K562 (cell line): ENCODE results near the gene PPARD. TPM values are rescaled to one million over a fixed set of nuclear protein-coding genes. Genes with fewer than 3 reads are reported as not detected.

ENCODE experiments used
- ASH1L ChIP-seq: fragments of 450-650 bp; IDR thresholded peaks from 2 replicates; pipeline ENCODE4 v1.6.1; 2018; ENCODE audit warnings: borderline replicate concordance, mild to moderate bottlenecking, low read depth; ENCODE audit not compliant: partially characterized antibody
- BRD9 ChIP-seq: fragments of 450-650 bp; IDR thresholded peaks from 2 replicates; pipeline ENCODE4 v1.6.1; 2018; ENCODE audit warnings: low read depth; ENCODE audit not compliant: partially characterized antibody
- CHD4 ChIP-seq: fragments of 200-600 bp; sonication (generic); IDR thresholded peaks from 3 replicates; pipeline ENCODE4 v1.6.1; 2012; ENCODE audit warnings: low read depth, mild to moderate bottlenecking, mixed read lengths, low read length, inconsistent platforms; ENCODE audit not compliant: insufficient read depth, insufficient replicate concordance, poor library complexity, severe bottlenecking
- EP400 ChIP-seq: fragments of 450-650 bp; IDR thresholded peaks from 2 replicates; pipeline ENCODE4 v1.6.1; 2017; ENCODE audit warnings: antibody characterized with exemption, mild to moderate bottlenecking, moderate library complexity
- ESRRA ChIP-seq: fragments of 450-650 bp; IDR thresholded peaks from 2 replicates; pipeline ENCODE4 v1.6.1; 2014; ENCODE audit warnings: low read depth, mild to moderate bottlenecking, moderate library complexity, borderline replicate concordance
- EWSR1 ChIP-seq: fragments of 450-650 bp; IDR thresholded peaks from 2 replicates; pipeline ENCODE4 v1.6.1; 2018; ENCODE audit warnings: borderline replicate concordance, mild to moderate bottlenecking, low read depth, moderate library complexity; ENCODE audit not compliant: partially characterized antibody
- POLR2AphosphoS5 ChIP-seq: IDR thresholded peaks from 2 replicates; pipeline ENCODE4 v1.6.1; 2011; ENCODE audit warnings: mild to moderate bottlenecking, low read depth, low read length, moderate library complexity; ENCODE audit not compliant: control insufficient read depth, insufficient read depth
- PPARD ChIP-seq: fragments of 250-450 bp; sonication (Bioruptor Pico); IDR thresholded peaks from 2 replicates; pipeline ENCODE4 v1.8.0; 2022; ENCODE audit warnings: inconsistent platforms, mild to moderate bottlenecking, moderate library complexity
- PRPF4 ChIP-seq: fragments of 200-400 bp; formaldehyde crosslinking; IDR thresholded peaks from one replicate; pipeline ENCODE4 v1.6.1; 2017; ENCODE audit warnings: low read length, low read depth, mild to moderate bottlenecking; ENCODE audit not compliant: insufficient read depth, poor library complexity, severe bottlenecking
- RAD21 ChIP-seq, 2 experiments: fragments of 250-450 bp in 1 of 2; fragments of 450-650 bp in 1 of 2; sonication (Bioruptor Pico) in 1 of 2; formaldehyde crosslinking in 1 of 2; IDR thresholded peaks in 1 of 2; conservative IDR thresholded peaks in 1 of 2; 2 replicates each; pipeline versions ENCODE4 v1.4.0 to v1.8.0; 2020 to 2022; ENCODE audit warnings: mild to moderate bottlenecking in 2 of 2, moderate library complexity in 1 of 2
- RBM39 ChIP-seq: fragments of 200-400 bp; formaldehyde crosslinking; optimal IDR thresholded peaks from 2 replicates; pipeline ENCODE3; 2018; ENCODE audit warnings: low read depth, low read length
- SRSF7 ChIP-seq: fragments of 200-400 bp; formaldehyde crosslinking; optimal IDR thresholded peaks from 2 replicates; pipeline ENCODE3; 2017; ENCODE audit warnings: mild to moderate bottlenecking, low read depth, low read length
- ZFP1 ChIP-seq: fragments of 450-650 bp; formaldehyde crosslinking; IDR thresholded peaks from 2 replicates; pipeline ENCODE4 v1.4.0; 2020; ENCODE audit warnings: mild to moderate bottlenecking, mixed read lengths
- ZNF507 ChIP-seq: conservative IDR thresholded peaks from 2 replicates; pipeline ENCODE4 v1.6.1; 2017; ENCODE audit warnings: missing genetic modification characterization, missing compliant biosample characterization
- ZSCAN32 ChIP-seq: fragments of 450-650 bp; formaldehyde crosslinking; IDR thresholded peaks from 2 replicates; pipeline ENCODE4 v1.4.0; 2020; ENCODE audit warnings: mild to moderate bottlenecking, moderate library complexity
- polyA plus RNA-seq, 8 experiments: library from polyadenylated mRNA; depleted of rRNA in 4 of 8; stranded (reverse) in 5 of 8; unstranded in 3 of 8; fragments of >200 nt; fragmentation: Nextera tagmentation in 2 of 8; fragmentation: Illumina TruSeq in 1 of 8; extraction: Ambion mirVana in 2 of 8; extraction: Trizol in 1 of 8; gene quantifications; 2 replicates each; pipeline versions ENCODE4 v1.2.1 to v1.2.3, GENCODE V29; 2011 to 2014; ENCODE audit warnings: inconsistent platforms in 1 of 8, missing spikeins in 1 of 8
- total RNA-seq, 7 experiments: library from RNA; depleted of rRNA in 6 of 7; stranded (reverse); fragments of >200 nt in 6 of 7; fragmentation: Illumina TruSeq in 2 of 7; extraction: Trizol in 2 of 7; gene quantifications; 2 replicates each; pipeline versions ENCODE4 v1.2.1 to v1.2.3, GENCODE V29; 2011 to 2021; ENCODE audit warnings: low replicate concordance in 1 of 7
- TF ChIP-seq, protein P1 (sequence below): sonication (generic); formaldehyde crosslinking; IDR thresholded peaks from 2 replicates; pipeline ENCODE4 v1.8.1; 2023; ENCODE audit warnings: mild to moderate bottlenecking, missing genetic modification reagents
- TF ChIP-seq, protein P2 (sequence below): fragments of 250-450 bp; sonication (Bioruptor Pico); IDR thresholded peaks from 2 replicates; pipeline ENCODE4 v1.6.1; 2021; ENCODE audit warnings: mild to moderate bottlenecking
- TF ChIP-seq, protein P3 (sequence below): fragments of 450-650 bp; conservative IDR thresholded peaks from 2 replicates; pipeline ENCODE4 v1.6.1; 2016; ENCODE audit warnings: missing genetic modification characterization, low read depth, mild to moderate bottlenecking, control low read depth, missing compliant biosample characterization

PPARD gene
- total and polyA plus RNA-seq, 9 of the 15 experiments (the other 6 are each of a cell fraction or from before 2014, with no cell fraction given) = 0.14 to 13.2 (median 3.8) TPM

GRCh38 chr6:35342258-35343091 lies at the start of gene PPARD (continued):
- TF ChIP-seq RBM39 (no peak), ZNF507 (tag) (no peak), ASH1L (no peak), PPARD (CRISPR knock-in tag) (no peak), BRD9 (no peak), EWSR1 (no peak), PRPF4 (no peak), CHD4 (peak; percentile 14), EP400 (no peak), ZSCAN32 (CRISPR knock-in tag) (no peak), ZFP1 (no peak), RAD21 (CRISPR knock-in tag; conservative IDR thresholded peaks at IDR 0.05 in 1 of 2, IDR thresholded peaks at IDR 0.05 in 1 of 2) (peak; percentile 100), POLR2AphosphoS5 (0 out of 2 replicates have a peak, but pooled peaks have one; percentile 48), ESRRA (peak; percentile 67; the same call in 1 of the 2 replicates), SRSF7 (no peak)
- TF ChIP-seq, protein P1, sequence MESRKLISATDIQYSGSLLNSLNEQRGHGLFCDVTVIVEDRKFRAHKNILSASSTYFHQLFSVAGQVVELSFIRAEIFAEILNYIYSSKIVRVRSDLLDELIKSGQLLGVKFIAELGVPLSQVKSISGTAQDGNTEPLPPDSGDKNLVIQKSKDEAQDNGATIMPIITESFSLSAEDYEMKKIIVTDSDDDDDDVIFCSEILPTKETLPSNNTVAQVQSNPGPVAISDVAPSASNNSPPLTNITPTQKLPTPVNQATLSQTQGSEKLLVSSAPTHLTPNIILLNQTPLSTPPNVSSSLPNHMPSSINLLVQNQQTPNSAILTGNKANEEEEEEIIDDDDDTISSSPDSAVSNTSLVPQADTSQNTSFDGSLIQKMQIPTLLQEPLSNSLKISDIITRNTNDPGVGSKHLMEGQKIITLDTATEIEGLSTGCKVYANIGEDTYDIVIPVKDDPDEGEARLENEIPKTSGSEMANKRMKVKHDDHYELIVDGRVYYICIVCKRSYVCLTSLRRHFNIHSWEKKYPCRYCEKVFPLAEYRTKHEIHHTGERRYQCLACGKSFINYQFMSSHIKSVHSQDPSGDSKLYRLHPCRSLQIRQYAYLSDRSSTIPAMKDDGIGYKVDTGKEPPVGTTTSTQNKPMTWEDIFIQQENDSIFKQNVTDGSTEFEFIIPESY (CRISPR knock-in tag) = peak; percentile 86
- TF ChIP-seq, protein P2, sequence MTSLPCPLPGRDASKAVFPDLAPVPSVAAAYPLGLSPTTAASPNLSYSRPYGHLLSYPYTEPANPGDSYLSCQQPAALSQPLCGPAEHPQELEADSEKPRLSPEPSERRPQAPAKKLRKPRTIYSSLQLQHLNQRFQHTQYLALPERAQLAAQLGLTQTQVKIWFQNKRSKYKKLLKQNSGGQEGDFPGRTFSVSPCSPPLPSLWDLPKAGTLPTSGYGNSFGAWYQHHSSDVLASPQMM = no peak
- TF ChIP-seq, protein P3, sequence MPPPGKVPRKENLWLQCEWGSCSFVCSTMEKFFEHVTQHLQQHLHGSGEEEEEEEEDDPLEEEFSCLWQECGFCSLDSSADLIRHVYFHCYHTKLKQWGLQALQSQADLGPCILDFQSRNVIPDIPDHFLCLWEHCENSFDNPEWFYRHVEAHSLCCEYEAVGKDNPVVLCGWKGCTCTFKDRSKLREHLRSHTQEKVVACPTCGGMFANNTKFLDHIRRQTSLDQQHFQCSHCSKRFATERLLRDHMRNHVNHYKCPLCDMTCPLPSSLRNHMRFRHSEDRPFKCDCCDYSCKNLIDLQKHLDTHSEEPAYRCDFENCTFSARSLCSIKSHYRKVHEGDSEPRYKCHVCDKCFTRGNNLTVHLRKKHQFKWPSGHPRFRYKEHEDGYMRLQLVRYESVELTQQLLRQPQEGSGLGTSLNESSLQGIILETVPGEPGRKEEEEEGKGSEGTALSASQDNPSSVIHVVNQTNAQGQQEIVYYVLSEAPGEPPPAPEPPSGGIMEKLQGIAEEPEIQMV (tag) = no peak
